Testis (tissue), 3 donors: ENCODE data around the gene AGXT. TPM values are rescaled to one million over a fixed set of nuclear protein-coding genes. Genes with fewer than 3 reads are reported as not detected.
A peak's percentile ranks its signal among the peaks of the same experiment; 100 is the strongest.

ENCODE experiments used
- DNase-seq: peaks from one replicate; pipeline ENCODE4 v3.0.0-alpha.2; 2019
- H3K27ac ChIP-seq, 2 donors: fragments of 200-600 bp; sonication (generic); one replicate each; pipeline ENCODE4 v1.5.1; 2019
- H3K27me3 ChIP-seq: fragments of 200-600 bp; sonication (generic); one replicate; pipeline ENCODE4 v1.5.1; 2019
- H3K36me3 ChIP-seq: fragments of 200-600 bp; sonication (generic); one replicate; pipeline ENCODE4 v1.5.1; 2017; ENCODE audit warnings: low read depth; ENCODE audit errors: missing control alignments
- H3K4me1 ChIP-seq: fragments of 200-600 bp; sonication (generic); one replicate; pipeline ENCODE4 v1.5.1; 2019
- H3K4me3 ChIP-seq, 2 donors: fragments of 200-600 bp; sonication (generic); one replicate each; pipeline ENCODE4 v1.5.1; 2017 to 2019
- H3K9me3 ChIP-seq: fragments of 200-600 bp; sonication (generic); one replicate; pipeline ENCODE4 v1.5.1; 2017
- CTCF ChIP-seq, 3 experiments: fragments of 450-650 bp in 2 of 3; fragments of 200-600 bp in 1 of 3; sonication (generic) in 1 of 3; IDR thresholded peaks; one replicate each; pipeline ENCODE4 v1.5.1; 2016 to 2019; ENCODE audit warnings: antibody characterized with exemption in 3 of 3, mild to moderate bottlenecking in 2 of 3, moderate library complexity in 1 of 3
- POLR2A ChIP-seq: fragments of 450-650 bp; IDR thresholded peaks from one replicate; pipeline ENCODE4 v1.6.1; 2017; ENCODE audit warnings: antibody characterized with exemption, mild to moderate bottlenecking, moderate library complexity
- WGBS, 2 donors: methylation state at CpG; one replicate each; pipeline ENCODE4 v1.1.5; 2018; 5-methylcytosine and 5-hydroxymethylcytosine counted together
- intact Hi-C: fragments of 100-400 bp; cut with DNase I; formaldehyde crosslinking; loops from one replicate; pipeline ENCODE4 v1.15.1; 2023; ENCODE audit warnings: low total_unique reads
- polyA plus RNA-seq: library from polyadenylated mRNA; stranded (reverse); fragments of 350-450 nt; fragmentation: Illumina TruSeq; extraction: RNeasy Lipid Tissue Mini Kit (QIAGEN cat#74804); gene quantifications from one replicate; pipeline ENCODE4 v1.2.3, GENCODE V29; 2014; ENCODE audit warnings: low read depth, low replicate concordance; ENCODE audit not compliant: insufficient read depth
- total RNA-seq, 2 donors: library from RNA; depleted of rRNA; stranded (reverse); fragments of >200 nt; gene quantifications; one replicate each; pipeline ENCODE4 v1.2.3, GENCODE V29; 2016

AGXT gene
- total and polyA plus RNA-seq, 3 donors from 2014 or later: 0.24 to 0.51 TPM; not detected in 1

GRCh38 chr2:240915526-240916341 is 47.1 kb downstream of the AGXT start:
- TF ChIP-seq POLR2A (no peak), CTCF (IDR thresholded peaks at IDR 0.05) (no peak)
- no peak for DNase-seq
- intact Hi-C loops: loop anchor here (10.0 kb wide), 1 partner anchor 79 kb away; the partner anchor contains the start of gene SNED1
- Histone ChIP-seq H3K9me3 (no peaks in the 10 kb centered on the region), H3K4me3 (no peak overlapping the region), H3K4me1 (peaks cover 25% of the 10 kb centered on the region), H3K36me3 (no peaks in the 10 kb centered on the region), H3K27ac (no peak overlapping the region), H3K27me3 (no peaks in the 10 kb centered on the region)
- 33 to 41% methylated on average over 29 to 34 of the region's 34 CpGs for WGBS, 2 donors

- Histone ChIP-seq H3K9me3 (no peaks in the 10 kb centered on the region), H3K4me3 (no peak overlapping the region), H3K4me1 (peaks cover 25% of the 10 kb centered on the region), H3K36me3 (no peaks in the 10 kb centered on the region), H3K27ac (no peak overlapping the region), H3K27me3 (no peaks in the 10 kb centered on the region)
- intact Hi-C loops: loop anchor here (10.0 kb wide), 1 partner anchor 78 kb away; the partner anchor contains the start of gene SNED1
- TF ChIP-seq CTCF (IDR thresholded peaks at IDR 0.05) (no peak), POLR2A (no peak)
- WGBS, 2 donors: 10 to 15% methylated on average over 12 to 16 of the region's 24 CpGs
- peak; percentile 52 for DNase-seq
Measured at GRCh38 chr2:240916571-240917008, 48.0 kb downstream of the AGXT start.

- Histone ChIP-seq H3K36me3 (no peaks in the 10 kb centered on the region), H3K4me3 (no peak overlapping the region), H3K4me1 (peaks cover 25% of the 10 kb centered on the region), H3K27ac (no peak overlapping the region), H3K9me3 (no peaks in the 10 kb centered on the region), H3K27me3 (no peaks in the 10 kb centered on the region)
- TF ChIP-seq POLR2A (no peak), CTCF (IDR thresholded peaks at IDR 0.05) (no peak)
- 75 to 81% methylated on average over 8 to 12 of the region's 20 CpGs for WGBS, 2 donors
- no peak for DNase-seq
- intact Hi-C loops: loop anchor here (10.0 kb wide), 1 partner anchor 78 kb away; the partner anchor contains the start of gene SNED1
Measured at GRCh38 chr2:240917009-240917683, 48.5 kb downstream of the AGXT start.

- 84 to 97% methylated on average over 5 to 10 of the region's 10 CpGs for WGBS, 2 donors
- Histone ChIP-seq H3K4me3 (no peak overlapping the region), H3K27ac (no peak overlapping the region), H3K27me3 (no peaks in the 10 kb centered on the region), H3K9me3 (no peaks in the 10 kb centered on the region), H3K4me1 (peaks cover 25% of the 10 kb centered on the region), H3K36me3 (no peaks in the 10 kb centered on the region)
- TF ChIP-seq CTCF (IDR thresholded peaks at IDR 0.05) (no peak), POLR2A (no peak)
- intact Hi-C loops: loop anchor here (10.0 kb wide), 1 partner anchor 77 kb away; the partner anchor contains the start of gene SNED1
- DNase-seq: no peak
Measured at GRCh38 chr2:240917684-240918257, 49.1 kb downstream of the AGXT start.
